Mucosa of gallbladder (tissue), 1 donor: Measurements from ENCODE around the gene C17orf113. TPM values are rescaled to one million over a fixed set of nuclear protein-coding genes. Genes with fewer than 3 reads are reported as not detected.

Experiments used
- total RNA-seq: library from RNA; stranded (reverse); gene quantifications from one replicate; pipeline ENCODE4 v1.2.1, GENCODE V29; 2021
- donor health status: DM: no; HTN: no; CAD: no.

The C17orf113 gene
- total RNA-seq, 1 donor from 2014 or later, result 1.6 TPM

Other genes starting within 250 kb of the C17orf113 start
- gene P3H4, start 238.7 kb downstream of the C17orf113 start, total RNA-seq, result 24.1 TPM
- 59.2 TPM for gene FKBP10, start 237.6 kb downstream of the C17orf113 start, total RNA-seq
- 39.6 TPM for gene NT5C3B, start 214.4 kb downstream of the C17orf113 start, total RNA-seq
- gene KLHL10, start 212.8 kb downstream of the C17orf113 start, total RNA-seq, result 0.29 TPM
- gene KLHL11, start 185.2 kb downstream of the C17orf113 start, total RNA-seq, result 14.0 TPM
- 127 TPM for gene ACLY, start 131.7 kb downstream of the C17orf113 start, total RNA-seq
- 1.6 TPM for gene ODAD4, start 120.0 kb downstream of the C17orf113 start, total RNA-seq
- 65.9 TPM for gene CNP, start 83.8 kb downstream of the C17orf113 start, total RNA-seq
- gene DNAJC7, start 33.2 kb downstream of the C17orf113 start, total RNA-seq, result 69.8 TPM
- gene NKIRAS2, start 30.5 kb downstream of the C17orf113 start, total RNA-seq, result 31.1 TPM
- 0.32 TPM for gene ZNF385C, start 47.9 kb upstream of the C17orf113 start, total RNA-seq
- gene DHX58, start 62.1 kb upstream of the C17orf113 start, total RNA-seq, result 26.8 TPM
- gene KAT2A, start 70.8 kb upstream of the C17orf113 start, total RNA-seq, result 58.4 TPM
- 0.29 TPM for gene HSPB9, start 72.2 kb upstream of the C17orf113 start, total RNA-seq
- gene RAB5C, start 104.4 kb upstream of the C17orf113 start, total RNA-seq, result 150 TPM
- gene KCNH4, start 130.5 kb upstream of the C17orf113 start, total RNA-seq, result 0.06 TPM
- not detected for gene HCRT, start 134.9 kb upstream of the C17orf113 start, total RNA-seq
- 34.4 TPM for gene GHDC, start 143.9 kb upstream of the C17orf113 start, total RNA-seq
- 61.7 TPM for gene STAT5B, start 225.8 kb upstream of the C17orf113 start, total RNA-seq
- gene STAT5A, start 237.9 kb upstream of the C17orf113 start, total RNA-seq, result 30.8 TPM